Tongue (tissue), 2 donors: Measurements from ENCODE around the gene TMEM178B. TPM values are rescaled to one million over a fixed set of nuclear protein-coding genes. Genes with fewer than 3 reads are reported as not detected.

Source experiments
- small RNA-seq: library from RNA; depleted of rRNA; stranded (forward); fragments of <200 nt; gene quantifications from one replicate; pipeline ENCODE3, GENCODE V24; 2014; ENCODE audit warnings: low replicate concordance
- total RNA-seq: library from RNA; depleted of rRNA; stranded (reverse); fragments of >200 nt; gene quantifications from one replicate; pipeline ENCODE4 v1.2.3, GENCODE V29; 2014

Gene TMEM178B
- total RNA-seq, 1 donor from 2014 or later, result 2.5 TPM

Small RNAs within 50 kb of the gene (small RNA-seq; reads per million reads assigned to genes)
- gene AC006362.1, result not detected
- gene RNU4-74P, result not detected

Other genes starting within 250 kb of the TMEM178B start
- 42.6 TPM for gene BRAF, start 149.1 kb upstream of the TMEM178B start, total RNA-seq
- gene MRPS33, start 59.1 kb upstream of the TMEM178B start, total RNA-seq, result 25.1 TPM